Epithelial cell of proximal tubule (primary cell): ENCODE data around the gene HIGD1B. TPM values are rescaled to one million over a fixed set of nuclear protein-coding genes. Genes with fewer than 3 reads are reported as not detected.
A peak's percentile ranks its signal among the peaks of the same experiment; 100 is the strongest.

Source experiments
- DNase-seq: peaks from one replicate; pipeline ENCODE4 v3.0.0-alpha.2; 2011; ENCODE audit warnings: low read depth
- H3K4me3 ChIP-seq: 2 replicates; pipeline ENCODE4 v1.5.1; 2011; ENCODE audit warnings: low read depth, mild to moderate bottlenecking, low read length
- total RNA-seq: library from RNA; depleted of rRNA; stranded (reverse); fragments of >200 nt; gene quantifications from 2 replicates; pipeline ENCODE4 v1.2.3, GENCODE V29; 2015
- TF ChIP-seq, protein P1 (sequence below): conservative IDR thresholded peaks from 2 replicates; pipeline ENCODE4 v1.5.1; 2012; ENCODE audit warnings: low read depth, mild to moderate bottlenecking, low read length

Gene HIGD1B
- total RNA-seq, 1 donor from 2014 or later = not detected

GRCh38 chr17:44887971-44888954, 40.6 kb downstream of the HIGD1B start:
- no peak overlapping the region for H3K4me3 ChIP-seq
- DNase-seq = no peak
- TF ChIP-seq, protein P1, sequence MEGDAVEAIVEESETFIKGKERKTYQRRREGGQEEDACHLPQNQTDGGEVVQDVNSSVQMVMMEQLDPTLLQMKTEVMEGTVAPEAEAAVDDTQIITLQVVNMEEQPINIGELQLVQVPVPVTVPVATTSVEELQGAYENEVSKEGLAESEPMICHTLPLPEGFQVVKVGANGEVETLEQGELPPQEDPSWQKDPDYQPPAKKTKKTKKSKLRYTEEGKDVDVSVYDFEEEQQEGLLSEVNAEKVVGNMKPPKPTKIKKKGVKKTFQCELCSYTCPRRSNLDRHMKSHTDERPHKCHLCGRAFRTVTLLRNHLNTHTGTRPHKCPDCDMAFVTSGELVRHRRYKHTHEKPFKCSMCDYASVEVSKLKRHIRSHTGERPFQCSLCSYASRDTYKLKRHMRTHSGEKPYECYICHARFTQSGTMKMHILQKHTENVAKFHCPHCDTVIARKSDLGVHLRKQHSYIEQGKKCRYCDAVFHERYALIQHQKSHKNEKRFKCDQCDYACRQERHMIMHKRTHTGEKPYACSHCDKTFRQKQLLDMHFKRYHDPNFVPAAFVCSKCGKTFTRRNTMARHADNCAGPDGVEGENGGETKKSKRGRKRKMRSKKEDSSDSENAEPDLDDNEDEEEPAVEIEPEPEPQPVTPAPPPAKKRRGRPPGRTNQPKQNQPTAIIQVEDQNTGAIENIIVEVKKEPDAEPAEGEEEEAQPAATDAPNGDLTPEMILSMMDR = no peak

DNA sequence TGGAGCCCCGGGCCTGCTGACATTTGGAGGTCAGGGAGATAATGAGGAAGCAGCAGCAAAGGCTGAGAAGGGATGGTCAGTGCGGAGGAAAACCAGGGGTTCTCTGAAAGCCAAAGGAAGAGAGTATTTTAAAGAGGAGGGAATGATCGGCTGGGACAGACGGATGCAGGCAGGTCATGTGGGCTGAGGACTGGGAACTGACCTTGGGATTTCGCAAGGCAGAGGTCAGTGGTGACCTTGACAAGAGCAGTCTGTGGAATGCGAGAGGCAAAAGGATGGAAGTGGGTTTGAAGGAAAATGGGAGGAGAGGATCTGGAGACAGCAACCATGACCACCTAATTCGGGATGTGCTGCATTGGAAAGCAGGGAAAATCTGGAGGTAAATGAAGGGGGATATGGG, 41.3 kb downstream of the HIGD1B start:
- no peak overlapping the region for H3K4me3 ChIP-seq
- DNase-seq = no peak
- TF ChIP-seq, protein P1 = no peak

DNA sequence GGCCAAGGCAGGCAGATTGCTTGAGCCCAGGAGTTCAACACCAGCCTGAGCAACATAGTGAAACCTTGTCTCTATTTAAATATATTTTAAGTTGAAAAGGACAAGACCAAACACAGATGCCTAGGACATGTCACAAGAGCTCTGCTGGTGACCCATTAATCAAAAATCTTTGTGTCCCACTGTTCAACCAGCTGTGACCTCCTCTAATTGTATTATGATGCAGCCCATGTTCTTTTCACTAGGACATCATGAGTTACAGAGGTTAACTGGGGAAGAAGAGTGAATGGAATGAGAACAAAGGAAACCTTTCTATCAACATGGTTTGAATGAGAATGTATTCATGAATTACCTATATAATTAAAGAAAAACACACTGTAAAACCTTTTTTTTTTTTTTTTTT, 44.6 kb downstream of the HIGD1B start:
- DNase-seq = no peak
- TF ChIP-seq, protein P1 = no peak
- no peak overlapping the region for H3K4me3 ChIP-seq

- no peak for DNase-seq
- TF ChIP-seq, protein P1 = no peak
- no peak overlapping the region for H3K4me3 ChIP-seq
These were observed 47.0 kb downstream of the HIGD1B start for GRCh38 chr17:44894642-44895041.

DNA sequence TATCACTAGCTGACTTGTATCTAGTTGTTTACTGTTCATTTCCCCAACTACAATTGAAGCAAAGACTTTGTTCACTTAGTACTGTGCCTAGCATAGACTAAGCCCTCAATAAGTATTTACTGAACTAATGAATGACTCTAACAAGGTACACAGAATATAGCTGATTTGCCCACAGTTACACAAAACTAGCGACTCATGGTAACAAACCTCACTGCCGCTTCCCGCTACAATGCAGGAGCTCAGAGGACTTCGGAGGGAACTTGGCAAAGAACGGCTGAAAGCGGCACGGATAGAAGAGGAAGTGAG, 51.0 kb downstream of the HIGD1B start:
- TF ChIP-seq, protein P1 = no peak
- DNase-seq = no peak
- H3K4me3 ChIP-seq = peak overlapping the region; percentile 79

DNA sequence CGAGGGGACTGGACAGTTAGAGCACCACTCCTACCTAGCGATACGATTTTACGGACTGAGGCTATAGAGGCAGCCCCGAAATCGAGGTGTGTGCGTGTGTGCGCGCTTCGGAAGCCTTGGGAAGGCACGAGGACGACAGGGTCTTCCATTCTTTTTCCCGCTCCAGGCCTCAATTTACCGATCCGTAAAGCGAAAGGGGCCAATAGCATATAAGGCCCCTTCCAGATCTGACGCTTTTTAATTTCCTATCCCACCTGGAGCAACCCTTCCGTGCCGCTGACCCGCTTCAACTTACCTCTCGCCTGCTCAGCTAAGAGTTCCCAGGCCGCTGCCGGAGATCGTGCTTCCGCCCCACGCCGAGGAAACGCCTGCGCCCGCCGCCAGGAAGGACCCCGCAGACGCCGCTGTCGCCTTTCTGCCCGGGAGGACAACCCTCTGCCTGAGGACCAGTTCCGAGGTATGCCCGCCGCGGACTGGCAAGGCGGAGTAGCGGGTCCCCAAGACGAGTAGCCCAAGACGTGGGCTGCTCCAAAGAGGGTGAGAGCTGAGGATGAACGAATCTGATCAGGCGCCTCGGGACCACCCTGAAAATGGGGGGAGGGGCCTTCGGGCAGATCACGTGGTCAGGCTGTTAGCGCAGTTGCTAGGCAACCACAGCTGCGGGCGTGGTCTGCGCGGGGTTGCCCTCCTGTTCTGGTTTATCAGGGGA, 51.5 kb downstream of the HIGD1B start, which contains the start of gene EFTUD2:
TSS of gene EFTUD2 (minus strand) at position 372 of the 709 bp plus-strand sequence. CDS start 4,924 bp downstream, outside the sequence.
- TF ChIP-seq, protein P1 = no peak
- DNase-seq = peak; percentile 41
- peak within 1 kb of the TSS; percentile 79 for H3K4me3 ChIP-seq

Other genes with a start within 250 kb of the HIGD1B start
- 7.1 and 9.8 TPM in 2 replicates for gene MEIOC, start 191.4 kb upstream of the HIGD1B start, total RNA-seq
- 26.3 and 37.4 TPM in 2 replicates for gene CCDC43, start 158.1 kb upstream of the HIGD1B start, total RNA-seq
- 12.2 and 16.1 TPM in 2 replicates for gene DBF4B, start 139.2 kb upstream of the HIGD1B start, total RNA-seq
- 0.06 and 0.36 TPM in 2 replicates for gene ADAM11, start 88.9 kb upstream of the HIGD1B start, total RNA-seq
- gene GJC1, start 17.6 kb upstream of the HIGD1B start, total RNA-seq = 42.4 and 42.5 TPM in 2 replicates
- gene EFTUD2, start 51.6 kb downstream of the HIGD1B start, total RNA-seq = 78.1 and 129 TPM in 2 replicates
- gene GFAP, start 67.6 kb downstream of the HIGD1B start, total RNA-seq = 0.58 and 1.0 TPM in 2 replicates
- gene KIF18B, start 99.9 kb downstream of the HIGD1B start, total RNA-seq = 22.5 and 26.3 TPM in 2 replicates
- gene C1QL1, start 120.4 kb downstream of the HIGD1B start, total RNA-seq = 0.22 TPM in 1 of 2 replicates, not detected in the other
- gene DCAKD, start 203.7 kb downstream of the HIGD1B start, total RNA-seq = 40.4 and 44.4 TPM in 2 replicates
- 81.9 and 82.5 TPM in 2 replicates for gene NMT1, start 213.4 kb downstream of the HIGD1B start, total RNA-seq